ENCODE results near the gene PNLIP.

GRCh38 chr10:116538456-116538855 lies 7.3 kb upstream of the PNLIP start:
- no peak for TF ChIP-seq REST (IDR thresholded peaks at IDR 0.05; ENCODE audit: low read depth)
- TF ChIP-seq, protein P1, sequence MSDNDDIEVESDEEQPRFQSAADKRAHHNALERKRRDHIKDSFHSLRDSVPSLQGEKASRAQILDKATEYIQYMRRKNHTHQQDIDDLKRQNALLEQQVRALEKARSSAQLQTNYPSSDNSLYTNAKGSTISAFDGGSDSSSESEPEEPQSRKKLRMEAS (IDR thresholded peaks at IDR 0.05) = no peak
- TF ChIP-seq CEBPB (IDR thresholded peaks at IDR 0.05) = no peak
- TF ChIP-seq TAF1 (IDR thresholded peaks at IDR 0.05; ENCODE audit: low read depth) = no peak
- no peak for TF ChIP-seq EP300 (IDR thresholded peaks at IDR 0.05; ENCODE audit: borderline replicate concordance)
- TF ChIP-seq YY1 (IDR thresholded peaks at IDR 0.05; ENCODE audit: low read depth) = no peak
- no peak for TF ChIP-seq CREB1 (IDR thresholded peaks at IDR 0.05; ENCODE audit: low read depth)
- TF ChIP-seq TCF12 (IDR thresholded peaks at IDR 0.05; ENCODE audit: low read depth) = no peak
- TF ChIP-seq NFIC (IDR thresholded peaks at IDR 0.05) = no peak
- no peak for TF ChIP-seq RAD21 (IDR thresholded peaks at IDR 0.05; ENCODE audit: low read depth)
- TF ChIP-seq EGR1 (IDR thresholded peaks at IDR 0.05) = no peak
- TF ChIP-seq ZBTB7A (IDR thresholded peaks at IDR 0.05; ENCODE audit: low read depth) = no peak
- TF ChIP-seq FOXM1 (IDR thresholded peaks at IDR 0.05; ENCODE audit: borderline replicate concordance, low read depth) = no peak

Measured in Ishikawa (cell line).